GM19468 (cell line): ENCODE data around the gene OR52K1.

ENCODE experiments used
- ATAC-seq: cut with Tn5 transposase; IDR thresholded peaks from one replicate; pipeline ENCODE4 v1.9.1; 2021; ENCODE audit warnings: mild to moderate bottlenecking, moderate library complexity, moderate number of reproducible peaks; ENCODE audit not compliant: unreplicated experiment; ENCODE audit errors: extremely low read depth

OR52K1 gene

GRCh38 chr11:4482445-4482844, at the start of gene OR52K1:
Gene OR52K1 (plus strand): TSS chr11:4482646. CDS start chr11:4488901, 6,255 bp downstream.
- no peak for ATAC-seq

GRCh38 chr11:4433856-4434255, 48.6 kb upstream of the OR52K1 start:
- ATAC-seq, result no peak

- ATAC-seq, result no peak
Observed at GRCh38 chr11:4436411-4436810, 46.0 kb upstream of the OR52K1 start.

- ATAC-seq, result no peak
Observed at GRCh38 chr11:4441515-4441914, 40.9 kb upstream of the OR52K1 start.

- no peak for ATAC-seq
Observed at GRCh38 chr11:4443232-4443891, 39.1 kb upstream of the OR52K1 start.

GRCh38 chr11:4448995-4449394, 33.5 kb upstream of the OR52K1 start, which contains the start of gene OR52K2:
Gene OR52K2 (plus strand): TSS chr11:4449295. CDS start chr11:4449340, 45 bp downstream.
- ATAC-seq, result no peak

GRCh38 chr11:4453118-4453517, 29.3 kb upstream of the OR52K1 start:
- ATAC-seq, result no peak

GRCh38 chr11:4454021-4454420, 28.4 kb upstream of the OR52K1 start:
- no peak for ATAC-seq

- no peak for ATAC-seq
Observed at GRCh38 chr11:4455419-4455818, 27.0 kb upstream of the OR52K1 start.

GRCh38 chr11:4459500-4459899, 22.9 kb upstream of the OR52K1 start:
- ATAC-seq, result peak; percentile 77

GRCh38 chr11:4460151-4460550, 22.3 kb upstream of the OR52K1 start:
- no peak for ATAC-seq

GRCh38 chr11:4464216-4465159, 18.0 kb upstream of the OR52K1 start:
- ATAC-seq, result no peak

GRCh38 chr11:4465407-4465806, 17.0 kb upstream of the OR52K1 start:
- ATAC-seq, result no peak

GRCh38 chr11:4466131-4466870, 16.1 kb upstream of the OR52K1 start:
- no peak for ATAC-seq

GRCh38 chr11:4466871-4467442, 15.5 kb upstream of the OR52K1 start:
- ATAC-seq, result peak; percentile 72

- ATAC-seq, result no peak
Observed at GRCh38 chr11:4467811-4468606, 14.4 kb upstream of the OR52K1 start.

- no peak for ATAC-seq
Observed at GRCh38 chr11:4479644-4480043, 2.8 kb upstream of the OR52K1 start.

- ATAC-seq, result no peak
Observed at GRCh38 chr11:4480577-4481239, 1.7 kb upstream of the OR52K1 start.

GRCh38 chr11:4481240-4481582, 1.2 kb upstream of the OR52K1 start:
- ATAC-seq, result no peak
